Stimulated activated CD8-positive, alpha-beta memory T cell treated with anti-CD3 and anti-CD28 coated beads, Interleukin-15, amount 100 ng/mL, for 1 hour (primary cell): ENCODE results near the gene NOC3L.
"Not testable (repeated sequence)": the region's sequence is repeated elsewhere in the genome, so short reads cannot be mapped to it uniquely, and the experiment has no call there.

ENCODE experiments used
- DNase-seq: peaks from one replicate; pipeline ENCODE4 v3.0.0-alpha.2; 2020; ENCODE audit warnings: low read depth

The NOC3L gene, protein sequence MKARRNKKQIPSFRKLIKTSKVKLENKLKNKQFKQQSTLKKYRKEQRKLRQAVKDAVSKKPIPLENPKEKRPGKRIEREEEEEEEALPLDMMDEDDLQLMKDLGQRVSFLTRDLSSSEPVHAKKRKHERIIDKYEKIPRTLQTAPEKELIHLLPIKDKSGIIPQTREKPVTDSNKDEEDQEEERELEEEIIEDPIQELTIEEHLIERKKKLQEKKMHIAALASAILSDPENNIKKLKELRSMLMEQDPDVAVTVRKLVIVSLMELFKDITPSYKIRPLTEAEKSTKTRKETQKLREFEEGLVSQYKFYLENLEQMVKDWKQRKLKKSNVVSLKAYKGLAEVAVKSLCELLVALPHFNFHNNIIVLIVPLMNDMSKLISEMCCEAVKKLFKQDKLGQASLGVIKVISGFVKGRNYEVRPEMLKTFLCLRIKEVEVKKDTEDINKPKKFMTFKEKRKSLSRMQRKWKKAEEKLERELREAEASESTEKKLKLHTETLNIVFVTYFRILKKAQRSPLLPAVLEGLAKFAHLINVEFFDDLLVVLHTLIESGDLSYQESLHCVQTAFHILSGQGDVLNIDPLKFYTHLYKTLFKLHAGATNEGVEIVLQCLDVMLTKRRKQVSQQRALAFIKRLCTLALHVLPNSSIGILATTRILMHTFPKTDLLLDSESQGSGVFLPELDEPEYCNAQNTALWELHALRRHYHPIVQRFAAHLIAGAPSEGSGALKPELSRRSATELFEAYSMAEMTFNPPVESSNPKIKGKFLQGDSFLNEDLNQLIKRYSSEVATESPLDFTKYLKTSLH

DNA sequence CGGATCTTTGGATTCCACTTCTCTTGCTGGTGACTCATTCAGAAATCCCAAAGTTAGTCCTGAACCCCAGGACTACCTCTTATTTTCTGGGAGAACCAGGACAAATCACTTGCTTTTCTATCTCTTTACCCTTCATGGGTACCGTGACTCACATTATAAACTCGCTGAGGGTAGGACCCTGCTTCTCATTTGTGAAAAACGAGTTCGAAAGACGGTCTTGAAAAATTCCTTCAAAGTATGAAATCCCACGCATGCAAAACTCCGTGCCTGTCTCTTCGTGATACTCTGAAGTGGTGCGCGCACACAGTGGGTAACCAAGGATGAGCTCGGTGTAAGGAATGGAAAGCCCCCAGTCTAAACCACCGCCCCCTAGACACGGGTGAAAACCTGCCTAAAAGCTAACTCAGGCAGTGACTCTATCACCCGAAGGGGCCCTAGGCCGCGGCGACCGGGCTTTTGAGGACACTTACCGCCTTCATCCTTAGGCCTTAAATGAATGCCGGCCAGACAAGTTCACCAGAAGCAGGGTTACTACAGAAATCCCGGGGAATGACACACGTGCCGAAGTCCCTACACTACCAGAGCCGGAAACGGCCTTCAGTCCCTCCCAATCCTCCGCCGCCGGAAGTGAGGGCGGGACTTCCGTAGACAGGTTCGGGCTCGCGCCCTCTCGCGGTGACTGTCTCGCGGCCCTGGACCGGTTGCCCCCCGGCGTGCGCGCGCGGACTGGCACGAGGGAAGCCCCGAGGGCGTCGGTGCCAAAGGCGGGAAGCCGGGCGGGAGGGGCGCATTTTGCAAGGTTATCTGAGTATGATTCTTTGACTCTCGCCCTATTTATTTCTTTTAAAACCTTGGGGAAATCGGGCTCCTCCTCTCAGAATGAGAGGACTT is at the start of gene NOC3L:
Gene NOC3L, minus strand, starts transcription at position 580 of the 891 bp plus-strand sequence. Its CDS starts 101 bp downstream, at position 479.
- DNase-seq: peak; percentile 97

DNA sequence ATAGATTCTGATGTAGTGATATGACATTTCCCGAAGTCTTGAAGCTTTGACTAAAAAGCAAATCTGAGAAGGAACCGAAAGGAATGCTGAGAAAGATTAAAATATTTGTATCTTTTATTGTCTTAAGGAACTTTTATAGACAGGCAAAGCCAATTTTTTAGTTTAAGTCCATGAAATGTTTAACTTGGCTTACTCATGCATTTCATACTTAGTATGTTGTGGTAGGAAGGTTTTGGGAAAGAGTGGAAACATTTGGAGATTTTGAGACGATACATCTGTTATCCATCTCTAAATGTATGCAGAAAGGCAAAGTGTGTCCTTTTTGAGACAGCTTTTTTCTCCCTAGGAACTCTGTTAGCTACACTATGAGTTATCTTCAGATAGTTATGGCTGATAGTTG is 49.7 kb upstream of the NOC3L start:
- DNase-seq: no peak

- no peak for DNase-seq
Measured at GRCh38 chr10:94411304-94411703, 48.6 kb upstream of the NOC3L start.

DNA sequence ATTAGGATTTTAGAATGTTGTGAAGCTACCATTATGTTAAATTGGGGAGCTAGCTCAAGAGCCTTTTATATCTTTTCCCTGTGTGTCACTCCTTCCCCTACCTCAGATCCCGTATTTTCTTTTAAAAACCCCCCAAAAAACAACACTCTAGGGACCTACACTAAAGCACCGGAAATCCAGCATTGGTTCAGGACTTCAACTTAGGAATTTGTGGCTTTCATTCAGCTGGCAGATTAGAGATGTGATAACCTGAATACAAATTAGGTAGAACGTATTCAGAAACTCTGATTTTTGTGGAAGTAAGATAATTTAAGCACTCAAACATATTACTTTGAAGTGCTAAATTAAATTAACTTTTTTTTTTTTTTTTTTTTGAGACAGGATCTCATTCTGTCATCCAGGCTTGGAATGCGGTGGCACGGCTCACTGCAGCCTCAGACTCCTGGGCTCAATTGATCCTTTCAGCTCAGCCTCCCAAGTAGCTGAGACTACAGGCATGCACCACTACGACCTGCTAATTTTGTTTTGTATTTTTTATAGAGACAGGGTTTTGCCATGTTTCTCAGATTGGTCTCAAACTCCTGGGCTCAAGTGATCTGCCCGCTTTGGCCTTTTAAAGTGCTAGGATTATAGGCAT is 46.4 kb upstream of the NOC3L start:
- no peak for DNase-seq

GRCh38 chr10:94407668-94408067 is 44.9 kb upstream of the NOC3L start:
- no peak for DNase-seq

DNA sequence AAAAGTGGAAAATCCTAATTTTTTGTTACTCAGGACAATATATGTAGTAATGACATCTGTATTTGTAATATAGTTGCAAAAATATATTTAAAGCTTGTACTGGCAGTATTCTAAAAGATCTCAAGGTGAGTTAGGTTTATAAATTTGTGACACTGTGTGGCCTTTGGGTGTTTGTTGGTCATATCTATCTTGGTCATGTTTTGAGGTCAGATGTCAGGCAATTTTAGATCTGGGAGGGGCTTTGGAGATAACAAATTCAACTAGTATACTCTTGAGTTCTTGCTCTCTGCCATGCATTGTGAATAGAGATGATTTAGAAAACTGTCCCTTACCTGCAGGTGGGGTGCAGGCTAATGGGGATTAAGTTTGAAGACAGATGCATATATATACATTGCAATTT is 42.7 kb upstream of the NOC3L start:
- DNase-seq: no peak

- no peak for DNase-seq
Measured at GRCh38 chr10:94403380-94404213, 40.9 kb upstream of the NOC3L start.

GRCh38 chr10:94402843-94403379 is 40.2 kb upstream of the NOC3L start:
- no peak for DNase-seq

GRCh38 chr10:94402204-94402842 is 39.6 kb upstream of the NOC3L start, which contains the start of gene TBC1D12:
Gene TBC1D12 (plus strand): TSS chr10:94402541. CDS start chr10:94402614, 73 bp downstream.
- DNase-seq: no peak

DNA sequence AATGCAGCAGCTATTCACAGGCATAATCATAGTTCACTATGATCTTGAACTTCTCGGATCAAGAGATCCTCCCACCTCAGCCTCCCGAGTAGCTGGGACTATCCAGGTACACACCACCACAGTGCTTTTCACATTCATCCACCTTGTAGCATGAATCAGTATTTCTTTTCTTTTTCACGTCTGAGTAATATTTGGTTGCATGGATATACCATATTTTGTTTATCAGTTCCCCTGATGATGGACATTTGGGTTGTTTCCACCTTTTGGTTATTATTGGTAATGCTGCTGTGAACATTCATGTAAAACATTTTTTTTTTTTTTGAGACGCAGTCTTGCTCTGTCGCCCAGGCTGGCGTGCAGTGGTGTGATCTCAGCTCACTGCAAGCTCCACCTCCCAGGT is 36.0 kb upstream of the NOC3L start:
- DNase-seq: no peak

DNA sequence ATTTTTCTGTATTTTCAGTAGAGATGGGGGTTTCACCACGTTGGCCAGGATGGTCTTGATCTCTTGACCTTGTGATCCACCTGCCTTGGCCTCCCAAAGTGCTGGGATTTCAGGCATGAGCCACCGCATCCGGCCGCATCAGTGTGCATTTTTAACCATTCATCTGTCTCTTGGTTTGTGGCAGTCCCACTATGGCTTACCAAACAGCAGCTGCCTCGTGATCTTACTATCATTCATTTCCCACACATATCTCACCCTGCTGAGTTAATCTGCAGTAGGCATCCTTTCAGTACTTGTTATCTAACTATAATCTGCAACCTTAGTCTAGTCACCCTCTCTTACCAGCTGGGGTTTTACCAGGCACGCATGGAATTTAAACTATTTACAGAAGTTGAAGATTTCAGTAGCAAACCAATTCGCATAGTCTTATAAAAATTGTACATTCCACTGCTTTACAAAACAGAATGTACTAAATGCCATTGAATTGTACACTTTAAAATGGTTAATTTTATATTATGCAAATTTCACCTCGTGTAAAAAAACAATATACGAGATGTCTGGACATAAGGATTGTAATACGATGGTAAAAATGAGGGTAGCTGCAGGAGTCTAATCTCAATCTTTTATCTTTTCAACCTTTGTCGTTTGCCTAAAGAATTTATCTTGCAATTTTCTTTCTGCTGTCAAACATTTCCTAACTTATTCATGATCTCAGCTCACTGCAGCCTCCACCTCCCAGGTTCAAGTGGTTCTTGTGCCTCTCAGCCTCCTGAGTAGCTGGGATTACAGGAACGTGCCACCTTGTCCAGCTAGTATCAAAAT is 35.0 kb upstream of the NOC3L start:
- no peak for DNase-seq

- not testable (repeated sequence) for DNase-seq
Measured at GRCh38 chr10:94392117-94392516, 29.4 kb upstream of the NOC3L start.

- not testable (repeated sequence) for DNase-seq
Measured at GRCh38 chr10:94385733-94386132, 23.0 kb upstream of the NOC3L start.

DNA sequence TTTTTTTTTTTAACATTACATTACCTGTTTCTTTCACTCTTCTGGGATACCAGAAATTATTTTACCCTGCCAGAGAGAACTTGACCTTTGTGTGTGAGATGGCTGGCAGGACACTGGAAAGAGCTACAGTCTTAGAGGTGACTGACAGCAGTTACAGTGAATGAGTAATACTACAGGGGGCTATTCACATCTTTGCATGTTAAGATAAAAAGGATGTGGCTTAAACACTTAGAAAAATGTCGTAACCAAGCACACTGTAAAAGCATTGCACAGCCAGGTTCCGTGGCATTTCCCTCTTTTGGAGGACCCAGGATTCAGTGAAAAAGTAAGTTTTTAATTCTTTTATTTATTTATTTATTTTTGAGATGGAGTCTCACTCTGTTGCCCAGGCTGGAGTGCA is 20.8 kb upstream of the NOC3L start:
- DNase-seq: no peak

DNA sequence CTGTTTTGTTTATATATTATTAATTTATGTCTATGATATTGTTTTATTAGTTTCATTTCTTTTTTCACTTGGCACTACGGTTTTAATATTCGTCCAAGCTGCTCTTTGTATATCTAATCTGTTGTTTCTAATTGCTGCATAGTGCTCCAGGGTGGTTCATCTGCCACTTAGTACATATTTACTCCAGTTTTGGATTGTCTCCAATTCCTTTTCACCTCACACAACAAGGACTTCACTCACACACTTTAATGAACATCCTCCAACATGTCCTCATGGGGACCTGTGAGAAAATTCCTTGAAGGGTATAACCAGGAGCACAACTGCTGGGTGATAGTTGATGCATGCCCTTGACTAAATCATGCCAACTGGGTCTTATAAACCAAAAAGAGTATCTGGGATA is 14.1 kb upstream of the NOC3L start:
- DNase-seq: no peak

DNA sequence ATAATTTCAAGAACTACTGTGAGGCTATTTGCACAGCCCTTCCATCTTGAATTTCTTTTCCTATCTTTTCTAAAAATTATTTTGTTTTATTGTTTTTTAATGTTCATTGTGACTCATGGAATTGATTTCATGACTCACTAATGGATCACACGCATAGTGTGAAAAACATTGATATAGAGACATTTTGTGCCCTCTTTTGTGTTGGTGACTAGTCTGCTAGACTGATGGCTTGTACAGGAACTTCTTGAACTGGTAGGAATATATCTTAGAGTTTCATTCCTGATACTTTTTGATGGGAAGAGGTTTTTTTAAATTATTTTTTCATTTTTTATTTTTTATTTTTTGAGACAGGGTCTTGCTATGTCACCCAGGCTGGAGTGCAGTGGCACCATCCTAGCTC is 12.6 kb upstream of the NOC3L start:
- no peak for DNase-seq

DNA sequence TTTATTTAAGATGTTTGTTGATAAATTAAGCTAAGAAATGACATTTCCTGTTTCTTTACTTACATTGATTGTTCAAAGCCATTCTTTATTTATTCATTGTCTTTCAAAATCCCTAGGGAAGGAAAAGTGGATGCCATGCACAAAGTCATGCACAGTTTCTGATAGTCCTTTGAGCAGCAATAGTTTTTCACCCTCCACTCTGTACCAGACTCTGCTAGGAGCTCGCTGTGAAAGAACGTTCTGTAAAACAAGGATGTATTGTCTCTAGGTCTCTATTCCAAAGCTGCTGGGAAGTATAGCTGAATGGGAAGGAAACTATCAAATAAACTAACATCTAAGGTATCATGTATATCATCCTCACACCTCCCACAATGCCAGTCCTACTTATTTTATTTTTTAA is 7.8 kb upstream of the NOC3L start:
- DNase-seq: no peak

DNA sequence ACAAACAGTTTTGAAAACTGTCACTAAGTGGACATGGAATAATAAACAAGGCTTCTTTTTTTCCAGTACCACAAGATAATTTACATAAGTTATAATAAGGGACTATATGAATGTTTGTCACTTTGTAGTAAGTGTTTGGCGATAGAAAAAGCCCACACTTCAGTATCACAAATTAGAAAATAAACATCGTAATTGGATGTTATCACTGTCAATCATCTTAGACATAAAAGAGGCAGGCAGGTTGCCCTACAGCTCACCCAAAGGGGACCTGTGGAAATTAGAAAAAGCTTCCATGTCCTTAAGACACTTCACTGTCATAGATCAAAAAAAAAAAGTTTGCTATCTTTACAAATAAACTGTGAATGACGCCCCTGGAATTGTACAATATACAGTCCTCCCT is 3.6 kb upstream of the NOC3L start:
- no peak for DNase-seq

- no peak for DNase-seq
Measured at GRCh38 chr10:94364482-94364881, 1.7 kb upstream of the NOC3L start.
